Fibroblast of skin of abdomen (primary cell): ENCODE data around the gene PTCHD4.

Source experiments
- DNase-seq: peaks from one replicate; pipeline ENCODE4 v3.0.0-alpha.2; 2013

The PTCHD4 gene

DNA sequence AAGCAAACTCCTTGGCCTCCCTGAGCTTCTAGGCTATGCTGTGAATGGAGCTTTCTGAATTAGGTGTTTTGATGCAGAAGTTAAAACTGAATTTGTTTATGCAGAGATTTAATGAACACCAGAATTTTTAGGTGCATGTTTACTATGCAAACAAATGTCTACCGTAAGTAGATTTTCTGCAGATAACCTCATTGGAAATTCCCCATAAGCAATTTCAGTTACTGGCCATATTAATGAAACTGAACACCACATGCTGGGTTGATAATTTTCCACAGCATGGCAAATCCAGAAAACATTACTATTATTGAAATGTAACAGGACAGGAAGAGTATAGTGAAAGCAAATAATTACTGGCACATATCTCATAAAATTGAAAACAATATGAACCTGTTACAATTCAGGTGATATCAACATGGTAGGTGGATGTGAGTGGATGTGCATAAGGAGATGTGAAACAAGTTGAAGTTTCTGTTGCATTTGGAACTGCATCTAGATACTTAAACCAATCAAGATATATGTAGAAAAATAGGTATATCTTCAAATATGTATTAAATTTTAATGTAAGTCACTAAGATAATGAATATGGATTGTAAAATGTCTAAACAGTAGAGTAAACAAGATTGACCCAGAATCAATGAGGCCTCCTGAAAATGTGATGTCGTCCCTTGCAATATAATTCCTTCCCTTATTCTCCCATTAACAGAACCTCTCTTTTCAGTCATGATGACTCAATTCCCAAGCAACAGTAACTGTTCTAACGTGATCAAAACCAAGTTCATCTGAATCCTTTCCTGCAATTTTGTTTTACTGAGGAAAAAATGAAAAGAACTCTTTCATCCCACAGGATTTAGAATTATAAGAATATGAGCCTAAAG, 11.0 kb downstream of the PTCHD4 start:
- DNase-seq = no peak

DNA sequence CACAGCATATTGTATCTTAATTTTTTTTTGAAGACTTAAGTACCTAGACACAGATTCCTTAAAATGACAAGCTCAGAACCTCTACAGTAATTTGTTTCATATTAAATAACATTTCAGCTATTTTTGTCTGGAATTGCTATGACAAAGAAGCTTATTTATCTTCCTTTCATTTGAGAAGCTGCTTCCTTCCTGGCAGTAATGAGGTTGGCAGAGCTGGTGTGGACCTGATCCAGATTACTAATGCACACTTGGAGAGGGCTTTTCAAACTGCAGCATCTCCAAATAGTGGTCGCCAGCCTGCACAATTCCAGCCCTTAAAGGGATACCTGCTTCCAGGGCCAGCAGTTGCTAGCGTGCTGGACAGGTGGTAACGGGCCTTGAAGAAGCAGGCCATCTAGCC, 12.1 kb downstream of the PTCHD4 start:
- DNase-seq = no peak

- DNase-seq = no peak
Observed at GRCh38 chr6:48092550-48093217, 18.3 kb downstream of the PTCHD4 start.

DNA sequence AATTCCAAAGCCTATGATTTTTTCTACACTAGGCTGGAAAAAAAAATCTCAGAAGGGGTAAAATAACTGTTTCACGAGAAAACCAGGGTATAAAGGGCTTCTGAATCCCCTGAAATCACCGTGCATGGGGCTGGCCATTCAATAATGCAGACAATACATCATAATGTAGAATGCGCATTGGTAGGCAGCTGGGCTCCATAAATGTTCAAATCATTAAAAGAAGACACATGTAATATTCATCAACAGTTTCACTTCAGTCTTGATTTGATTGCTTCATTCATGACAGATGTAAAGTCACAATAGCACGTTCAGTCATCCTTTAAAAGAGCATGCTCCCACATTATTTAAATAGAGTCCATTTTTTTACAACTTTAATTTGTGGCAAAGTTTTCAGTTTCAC, 20.5 kb downstream of the PTCHD4 start:
- no peak for DNase-seq

GRCh38 chr6:48087448-48087847, 23.5 kb downstream of the PTCHD4 start:
- peak; percentile 16 for DNase-seq

GRCh38 chr6:48086187-48086586, 24.8 kb downstream of the PTCHD4 start:
- DNase-seq = no peak

DNA sequence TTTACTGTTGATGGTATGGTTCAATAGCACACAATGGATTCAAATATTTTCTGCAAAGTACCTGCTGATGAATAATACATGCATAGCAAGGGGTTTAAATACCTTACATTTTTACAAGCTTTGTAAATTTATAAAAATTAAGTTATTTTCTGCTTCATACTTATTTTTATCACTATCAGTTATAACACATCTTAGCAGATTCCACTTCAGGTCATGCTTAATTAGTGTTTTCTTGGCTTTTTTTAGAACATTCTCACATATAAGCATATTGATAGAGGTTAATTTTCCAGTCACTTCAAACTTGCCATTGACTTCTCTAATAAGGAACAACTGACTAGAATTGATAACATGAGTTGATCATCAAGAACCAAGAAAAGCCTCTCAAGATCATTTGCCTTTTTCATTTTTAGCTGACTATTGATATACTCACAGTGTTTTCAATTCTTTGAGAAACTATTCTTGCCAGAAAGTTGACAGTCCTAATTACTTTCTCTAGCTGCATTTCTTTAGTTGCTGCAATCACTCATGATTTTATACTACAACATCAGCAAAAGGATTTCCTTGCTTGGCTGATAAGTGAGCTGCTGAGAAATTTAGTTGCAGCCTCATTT, 25.8 kb downstream of the PTCHD4 start:
- no peak for DNase-seq

DNA sequence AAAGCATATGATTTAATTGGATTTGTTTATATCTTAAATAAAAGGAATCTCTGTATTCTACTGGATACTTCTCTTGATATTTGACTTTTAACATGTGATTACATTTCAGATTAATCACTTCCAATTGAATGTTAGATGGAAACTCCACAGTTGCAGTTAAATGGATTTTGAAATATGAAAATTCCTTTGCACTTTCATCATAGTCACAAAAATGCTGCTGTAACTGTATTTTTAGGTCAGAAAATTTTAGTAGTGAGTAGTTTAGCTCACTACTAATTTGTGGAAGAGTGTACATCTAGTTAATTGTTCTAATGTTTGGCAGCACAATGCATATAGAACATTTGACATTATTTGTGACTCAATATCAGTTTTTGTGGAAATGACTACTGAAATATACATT, 26.8 kb downstream of the PTCHD4 start:
- no peak for DNase-seq

DNA sequence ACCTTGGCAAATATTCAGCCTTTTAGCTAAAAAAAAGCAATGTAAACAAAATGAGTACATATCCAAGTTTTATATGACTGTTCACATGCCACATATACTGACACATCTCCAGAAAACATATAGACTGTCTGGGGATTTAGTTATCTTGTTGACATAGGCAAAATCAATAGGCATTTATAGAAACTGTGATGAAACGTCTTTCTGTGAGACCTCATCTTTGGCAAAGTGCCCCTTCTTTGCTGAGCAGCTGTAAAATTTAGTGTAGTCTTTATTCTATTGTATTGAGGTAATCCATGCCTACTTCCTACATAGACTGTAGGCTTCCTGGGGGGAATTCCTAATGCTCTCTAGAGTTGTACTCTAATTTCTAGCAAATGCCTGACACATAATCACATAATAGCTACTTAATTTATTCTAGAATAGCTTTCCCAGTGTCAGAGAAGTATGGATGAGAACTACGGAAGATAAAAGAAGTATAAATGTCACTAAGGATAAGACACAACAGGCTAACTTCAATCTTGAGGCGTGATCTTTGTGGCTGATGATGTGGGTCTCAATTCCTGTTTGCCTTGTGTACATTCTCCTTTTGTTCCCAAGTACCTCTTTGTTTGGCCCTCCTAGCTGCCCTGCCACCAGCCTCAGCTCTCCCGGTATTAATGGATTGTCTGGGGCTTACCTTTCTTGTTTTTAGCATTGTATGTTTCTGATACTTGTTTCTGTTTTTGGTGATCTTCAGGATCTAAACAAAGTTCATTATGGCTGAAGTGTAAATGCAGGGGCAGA, 30.6 kb downstream of the PTCHD4 start:
- DNase-seq = peak; percentile 15

DNA sequence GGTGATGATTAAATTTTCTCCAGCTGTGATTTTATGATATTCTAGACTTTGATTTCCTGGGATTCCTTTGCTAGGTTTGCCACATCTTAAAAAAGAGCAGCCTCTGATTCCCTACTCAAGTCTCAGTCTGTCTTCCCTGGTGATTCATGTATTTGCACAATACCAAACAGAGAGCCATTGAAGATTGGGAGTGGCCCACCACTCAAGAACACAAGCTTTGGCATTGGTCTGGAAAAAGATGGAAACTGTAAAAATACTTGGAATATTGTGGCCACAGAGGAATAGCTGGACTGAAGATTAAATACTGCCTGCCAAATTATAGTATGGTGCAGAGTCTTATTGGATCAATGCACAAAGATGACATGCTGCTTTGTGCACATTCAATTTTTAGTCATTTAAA, 32.9 kb downstream of the PTCHD4 start:
- DNase-seq = no peak

DNA sequence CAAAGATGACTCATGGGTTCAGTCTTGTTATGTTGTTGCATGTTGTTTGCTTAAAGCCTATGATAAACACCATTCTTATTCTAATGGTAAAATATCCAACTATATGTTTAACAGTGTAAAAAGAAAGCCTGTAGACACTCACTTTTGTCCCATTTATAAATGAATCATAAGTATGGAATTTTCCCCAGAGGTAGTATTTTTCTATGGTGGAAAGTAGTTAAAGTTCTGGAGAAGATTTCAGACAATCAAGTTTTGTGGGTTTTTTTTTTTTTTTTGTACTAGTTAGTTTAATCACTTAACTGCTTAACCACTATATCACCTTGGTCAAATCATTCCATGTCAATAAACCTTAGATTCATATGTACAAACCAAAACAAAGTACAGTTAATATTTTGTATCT, 35.8 kb downstream of the PTCHD4 start:
- DNase-seq = no peak

GRCh38 chr6:48073976-48074767, 36.8 kb downstream of the PTCHD4 start:
- no peak for DNase-seq

DNA sequence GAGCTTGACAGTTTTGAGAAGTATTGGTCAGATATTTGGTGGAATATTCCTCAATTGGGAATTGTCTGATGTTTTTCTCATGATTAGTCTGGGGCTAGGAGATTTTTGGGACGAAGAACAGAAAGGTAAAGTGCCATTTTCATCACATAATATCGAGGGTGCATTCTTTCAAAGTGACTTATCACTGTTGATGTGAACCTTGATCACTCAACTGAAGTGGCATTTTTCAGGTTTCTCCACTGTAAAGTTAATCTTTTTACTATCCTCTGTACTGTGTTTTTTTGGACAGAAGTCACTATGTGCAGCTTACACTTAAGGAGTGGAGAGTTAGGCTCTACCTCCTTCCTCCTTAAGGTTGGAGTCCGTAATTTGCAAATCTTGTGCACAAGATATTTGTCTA, 39.2 kb downstream of the PTCHD4 start:
- DNase-seq = no peak

DNA sequence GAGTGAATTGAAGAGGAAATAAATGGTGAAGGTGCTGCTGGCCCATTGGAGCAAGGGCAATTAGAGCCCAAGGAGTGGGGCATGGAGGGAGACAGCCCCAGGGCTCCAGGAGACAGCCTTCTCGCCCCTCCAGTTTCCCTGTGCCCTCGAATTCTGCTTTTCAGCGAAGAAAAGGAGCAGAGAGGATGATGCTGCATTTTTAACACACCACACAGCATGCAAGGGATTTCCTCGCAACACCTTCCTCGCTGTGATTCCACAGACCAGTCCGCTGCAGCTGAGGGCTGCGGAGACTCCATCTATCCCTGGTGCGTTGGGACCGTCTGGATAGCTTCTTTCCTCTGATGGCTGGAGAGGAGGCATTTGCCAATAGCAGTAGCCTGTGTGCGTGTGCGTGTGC, 41.7 kb downstream of the PTCHD4 start:
- DNase-seq = peak; percentile 2

DNA sequence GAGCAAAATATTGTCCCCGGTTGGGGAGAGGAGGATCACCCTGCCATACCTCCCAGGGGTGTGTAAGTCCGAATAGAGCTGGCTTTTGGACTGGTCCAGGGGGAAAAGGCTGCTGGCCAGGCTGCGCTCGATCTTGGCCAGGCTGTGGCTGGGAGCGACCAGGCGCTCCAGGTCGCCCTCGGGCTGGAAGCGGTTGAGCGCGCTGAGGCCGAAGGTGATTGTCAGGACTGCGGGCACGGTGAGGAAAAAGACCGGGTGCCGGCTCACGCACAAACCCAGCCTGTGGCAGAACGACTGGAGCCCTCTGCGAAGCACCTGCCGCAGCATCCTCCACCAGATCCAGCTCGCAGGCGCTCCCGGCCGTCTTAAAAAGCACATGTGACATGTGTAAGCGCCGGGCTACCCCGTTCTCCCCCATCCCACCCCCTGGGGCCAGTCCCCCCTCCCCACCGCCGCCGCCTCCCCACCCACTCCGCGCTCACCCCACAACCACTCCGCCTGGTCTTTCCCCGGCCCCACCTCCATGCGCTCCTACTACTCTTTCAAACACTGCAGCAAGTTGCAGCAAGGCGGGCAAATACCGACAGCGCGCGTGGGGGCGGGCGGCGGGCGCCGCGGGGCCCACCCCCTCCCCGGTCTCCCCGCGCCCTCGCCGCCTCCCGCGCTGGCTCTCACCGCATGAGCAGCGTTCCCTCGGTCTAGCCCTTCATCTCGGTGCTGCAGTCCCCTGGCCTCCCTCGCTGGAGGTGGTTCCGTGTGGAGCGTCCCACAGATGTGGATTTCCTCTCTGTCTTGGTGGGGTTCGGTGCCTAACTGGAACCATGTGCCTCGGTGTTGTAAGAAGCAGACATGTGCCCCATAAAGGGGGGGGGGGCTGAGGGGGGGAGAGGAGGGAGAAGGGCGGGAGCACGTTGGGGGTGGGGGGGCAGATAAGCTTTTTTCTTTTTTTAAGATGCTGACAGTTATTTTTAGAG, 42.4 kb downstream of the PTCHD4 start:
- DNase-seq = no peak

DNA sequence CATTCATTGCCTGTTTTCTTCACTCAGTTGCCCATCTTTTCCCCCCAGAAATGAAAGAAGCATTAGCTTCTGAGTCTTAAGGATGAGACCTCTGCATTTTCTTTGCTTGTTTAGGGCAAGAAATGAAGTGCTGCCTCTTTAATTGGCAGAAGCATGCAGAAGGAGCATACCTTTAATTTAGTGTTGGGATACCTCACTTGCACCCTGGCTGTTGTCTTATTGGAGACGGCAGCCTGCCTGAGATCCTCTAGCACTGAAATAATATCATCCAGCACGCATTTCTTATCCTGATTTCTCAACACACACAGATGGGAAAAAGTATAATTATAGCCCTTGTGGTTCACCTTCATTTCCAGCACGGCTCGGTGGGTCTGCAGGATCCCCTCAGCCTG, 43.1 kb downstream of the PTCHD4 start:
- DNase-seq = no peak

DNA sequence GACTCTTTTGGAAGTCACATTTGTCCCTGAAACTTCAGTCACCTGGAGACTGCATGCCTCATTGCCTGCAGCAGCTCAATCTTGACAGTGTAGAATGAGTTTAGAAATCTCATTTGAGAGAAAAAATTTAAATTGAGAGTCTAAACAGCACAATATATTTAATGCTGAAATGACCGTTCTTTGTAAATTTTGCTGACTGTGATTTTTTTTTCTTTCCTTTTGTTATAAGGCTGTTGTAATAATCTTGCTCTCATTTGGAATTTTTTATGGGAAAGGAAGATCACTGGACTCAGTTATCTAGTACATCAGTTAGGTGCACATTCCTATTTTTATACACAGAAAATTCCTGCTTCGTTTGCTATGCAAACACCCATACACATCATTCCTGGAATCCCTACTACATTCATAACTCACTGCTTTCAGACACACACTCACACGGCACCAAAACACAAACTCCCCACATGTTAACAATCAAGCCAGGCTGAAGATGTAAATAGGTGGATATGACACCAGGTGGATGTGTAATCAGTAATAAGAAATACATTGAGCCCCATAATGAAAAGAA, 43.8 kb downstream of the PTCHD4 start:
- no peak for DNase-seq

DNA sequence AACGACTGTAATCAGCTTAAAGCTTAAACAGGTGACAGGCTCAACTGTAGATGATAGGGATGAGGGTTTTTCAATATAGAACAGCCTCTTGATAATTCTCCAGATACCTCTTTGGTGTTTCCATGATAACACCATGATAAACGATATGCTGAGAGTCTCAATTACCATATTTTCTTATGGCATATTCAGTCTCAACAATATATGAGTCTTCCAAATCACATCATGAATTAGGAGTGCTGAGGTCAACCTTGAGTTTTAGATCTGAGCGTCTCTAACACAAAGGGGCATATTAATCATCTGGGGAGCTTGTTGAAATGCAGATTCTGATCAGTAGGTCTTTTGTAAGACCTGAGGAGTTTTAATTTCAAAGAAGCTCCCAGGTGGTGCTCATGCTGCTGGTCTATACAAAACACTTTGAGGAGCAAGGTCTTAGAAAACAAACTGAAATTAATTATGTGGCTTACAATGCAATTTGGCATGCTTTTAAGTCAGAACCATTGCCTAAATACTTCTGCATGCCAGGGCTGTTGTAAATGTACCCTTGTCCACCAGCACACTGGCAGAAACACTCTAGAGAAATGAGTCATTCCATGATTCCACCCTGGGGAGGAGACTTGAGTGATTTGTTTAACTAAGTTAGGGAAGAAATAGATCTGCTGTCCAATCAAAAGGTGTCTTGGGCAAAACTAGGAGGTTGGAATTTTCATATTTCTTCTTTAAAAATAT, 49.6 kb downstream of the PTCHD4 start:
- no peak for DNase-seq
